Right ventricle myocardium inferior (tissue), 1 donor: ENCODE measurements around the gene SCGN. TPM values are rescaled to one million over a fixed set of nuclear protein-coding genes. Genes with fewer than 3 reads are reported as not detected.

Source experiments
- ATAC-seq: fragments of 200-7000 bp; cut with Tn5 transposase; one replicate; pipeline ENCODE4 v1.9.1; 2020; ENCODE audit warnings: mild to moderate bottlenecking, moderate library complexity
- DNase-seq: peaks from one replicate; pipeline ENCODE4 v3.0.0; 2021; ENCODE audit errors: missing footprints
- intact Hi-C: fragments of 100-400 bp; cut with DNase I; formaldehyde crosslinking; loops from one replicate; pipeline ENCODE4 v1.11.0; 2022
- total RNA-seq: library from RNA; stranded (reverse); fragmentation: NEBNext Ultra II Directional; extraction: Animal tissue kit (Norgen Biotek cat#: 25700); gene quantifications from one replicate; pipeline ENCODE4 v1.2.1, GENCODE V29; 2021
- donor health status: DM: no; HTN: yes; CAD: no; lungs with severe emphysema.

Gene SCGN
- total RNA-seq, 1 donor from 2014 or later = 1.2 TPM

DNA sequence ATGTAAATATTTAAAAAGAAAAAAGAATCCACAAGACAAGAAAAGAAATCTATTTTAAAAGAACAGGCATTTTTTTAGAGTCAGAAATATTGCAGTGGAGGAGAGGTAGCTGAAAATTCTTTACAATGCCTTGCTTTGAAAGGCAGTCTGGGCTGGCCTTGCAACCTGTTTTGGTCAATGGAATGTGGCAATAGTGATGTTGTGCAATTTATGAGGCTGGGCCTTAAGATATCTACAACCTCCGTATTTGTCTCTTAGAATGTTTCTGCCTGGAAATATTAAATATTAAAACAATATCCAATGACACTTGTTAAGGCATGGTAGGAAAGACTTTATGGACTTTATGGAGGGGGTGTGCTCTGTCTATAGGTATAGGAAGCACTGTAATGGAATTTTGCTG is 14.8 kb upstream of the SCGN start:
- intact Hi-C loops = no loop called here
- ATAC-seq (no peak), DNase-seq (no peak)

DNA sequence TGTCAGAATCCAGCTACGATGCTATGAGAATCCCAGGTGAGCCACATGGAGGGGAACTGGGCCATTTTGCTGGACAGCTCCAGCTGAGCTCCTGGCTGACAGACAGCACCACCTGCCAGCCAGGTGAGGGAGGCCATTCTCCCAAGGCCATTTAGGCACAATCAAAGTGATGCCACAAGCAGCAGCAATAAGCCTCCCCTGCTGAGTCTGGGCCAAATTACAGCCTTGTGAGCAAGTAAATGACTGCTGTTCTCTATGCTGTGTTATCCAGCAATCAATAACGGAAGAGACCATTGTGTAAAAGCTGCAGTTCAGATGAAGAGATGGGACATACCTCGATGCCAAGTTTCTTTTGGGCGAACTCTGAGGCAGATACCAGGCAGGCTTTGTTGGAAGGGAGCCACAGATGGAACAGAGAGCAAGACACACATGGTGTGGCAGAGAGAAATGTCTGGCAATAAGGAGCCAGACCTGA is 14.0 kb upstream of the SCGN start:
- no peak for ATAC-seq
- no peak for DNase-seq
- intact Hi-C loops = no loop called here

DNA sequence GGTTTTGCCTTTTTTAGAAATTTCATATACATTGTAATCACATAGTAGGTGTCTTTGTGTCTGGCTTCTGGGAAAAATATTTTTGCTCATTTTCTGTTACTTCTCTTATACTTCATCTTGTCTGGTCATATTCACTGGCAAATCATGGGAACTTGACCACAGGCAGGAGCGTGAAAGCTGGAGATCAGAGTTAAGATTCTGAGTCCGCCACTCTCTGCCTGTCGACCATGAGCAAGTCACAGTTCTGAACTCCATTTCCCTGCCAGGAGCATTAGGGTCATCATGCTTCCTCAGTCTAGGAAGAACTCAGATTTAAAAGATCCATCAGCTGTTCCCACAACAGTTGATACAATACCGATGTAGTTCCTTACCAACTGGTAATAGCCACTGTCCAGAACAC is 12.4 kb upstream of the SCGN start:
- DNase-seq (no peak), ATAC-seq (no peak)
- intact Hi-C loops = no loop called here

DNA sequence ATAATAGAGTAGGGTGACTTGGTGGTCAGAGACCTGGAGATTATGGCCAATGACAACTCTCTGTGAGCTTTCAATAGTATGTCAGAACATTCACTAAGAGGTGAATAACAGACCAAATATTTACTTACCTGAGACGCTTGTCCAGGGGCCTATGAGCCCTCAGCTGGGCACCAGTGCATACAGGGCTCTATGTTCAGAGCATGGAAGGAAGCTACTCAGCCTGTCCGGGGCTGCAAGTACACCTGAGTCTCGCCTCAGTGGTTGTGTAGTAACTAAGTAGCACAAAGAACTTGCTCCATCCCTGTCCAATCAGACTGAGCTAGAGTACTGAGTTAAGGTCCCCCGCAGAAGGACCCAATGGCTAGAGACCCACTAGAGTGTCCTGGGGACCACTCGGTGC is 11.6 kb upstream of the SCGN start:
- DNase-seq (no peak), ATAC-seq (no peak)
- intact Hi-C loops = no loop called here

DNA sequence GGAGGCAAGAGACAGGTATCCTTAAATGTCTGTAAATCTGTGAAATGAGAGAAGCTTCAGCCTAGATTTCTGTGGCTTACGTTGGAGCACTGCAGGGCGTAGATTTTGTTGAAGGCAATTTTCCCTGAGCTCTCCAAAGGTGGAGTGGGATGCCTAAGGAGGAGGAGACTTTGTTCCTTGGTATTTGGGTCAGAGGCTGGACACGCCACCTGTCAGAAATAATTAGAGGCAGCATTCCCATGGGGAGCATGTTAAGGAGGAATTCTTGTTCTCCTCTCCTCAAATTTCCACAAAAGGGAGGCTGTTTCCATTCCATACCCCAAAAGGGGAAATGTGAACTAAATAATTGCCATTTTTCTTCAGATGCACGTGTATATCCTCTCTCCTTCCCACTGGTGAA is 11.1 kb upstream of the SCGN start:
- intact Hi-C loops = no loop called here
- DNase-seq (no peak), ATAC-seq (no peak)

DNA sequence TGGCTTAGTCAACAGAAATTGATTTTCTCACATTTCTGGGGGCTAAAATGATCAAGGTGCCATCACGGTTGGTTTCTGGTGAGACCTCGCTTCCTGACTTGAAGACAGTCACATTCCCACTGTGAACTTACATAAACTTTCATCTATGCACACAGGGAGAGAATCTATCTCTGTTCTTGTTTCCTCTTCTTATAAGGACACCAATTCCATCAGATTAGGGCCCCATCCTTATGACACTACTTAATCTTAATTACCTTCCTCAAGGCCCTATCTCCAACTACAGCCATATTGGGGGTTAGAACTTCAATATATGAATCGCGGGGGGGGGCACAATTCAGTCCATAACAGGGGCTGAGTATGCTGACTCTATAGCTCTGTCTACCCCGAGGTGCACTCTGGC is 10.6 kb upstream of the SCGN start:
- no peak for ATAC-seq

DNA sequence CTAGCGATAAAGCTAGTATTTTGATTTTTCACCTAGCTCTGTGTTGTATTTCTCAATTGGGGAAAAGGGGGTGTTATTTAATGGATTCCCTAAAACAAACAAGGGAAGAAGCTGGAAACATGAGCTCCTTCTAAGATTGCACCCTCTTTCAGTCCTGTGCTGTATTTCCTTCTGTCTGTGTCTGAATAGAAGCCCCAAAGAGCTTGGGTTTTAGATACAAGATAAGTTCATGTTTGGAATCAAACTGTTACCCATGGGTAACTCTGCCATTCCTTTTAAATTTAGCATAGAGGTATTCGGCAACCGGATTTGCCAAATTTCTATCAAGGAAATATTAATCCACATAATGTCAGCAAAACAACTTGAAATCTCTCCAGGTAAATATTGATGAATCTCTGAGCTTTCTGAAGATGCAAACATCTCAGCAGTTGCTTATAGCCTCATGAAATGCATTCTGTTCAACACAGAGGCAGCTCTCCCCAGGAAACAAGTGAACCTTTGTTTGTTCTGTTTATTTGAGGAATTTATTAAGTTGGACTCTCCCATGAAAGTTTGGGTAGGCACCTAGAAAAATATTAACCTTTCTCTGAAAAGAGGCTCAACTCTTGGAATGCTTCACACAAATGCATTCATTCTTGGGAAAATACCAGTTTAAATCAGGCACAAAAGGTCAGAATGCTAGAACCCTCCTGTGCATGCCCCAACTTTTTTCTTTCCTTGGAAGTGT is 9.9 kb upstream of the SCGN start:
- DNase-seq (no peak), ATAC-seq (no peak)
- intact Hi-C loops = no loop called here

More for the DNA sequence above, 10.6 kb upstream of the SCGN start:
- no peak for DNase-seq
- intact Hi-C loops = no loop called here

DNA sequence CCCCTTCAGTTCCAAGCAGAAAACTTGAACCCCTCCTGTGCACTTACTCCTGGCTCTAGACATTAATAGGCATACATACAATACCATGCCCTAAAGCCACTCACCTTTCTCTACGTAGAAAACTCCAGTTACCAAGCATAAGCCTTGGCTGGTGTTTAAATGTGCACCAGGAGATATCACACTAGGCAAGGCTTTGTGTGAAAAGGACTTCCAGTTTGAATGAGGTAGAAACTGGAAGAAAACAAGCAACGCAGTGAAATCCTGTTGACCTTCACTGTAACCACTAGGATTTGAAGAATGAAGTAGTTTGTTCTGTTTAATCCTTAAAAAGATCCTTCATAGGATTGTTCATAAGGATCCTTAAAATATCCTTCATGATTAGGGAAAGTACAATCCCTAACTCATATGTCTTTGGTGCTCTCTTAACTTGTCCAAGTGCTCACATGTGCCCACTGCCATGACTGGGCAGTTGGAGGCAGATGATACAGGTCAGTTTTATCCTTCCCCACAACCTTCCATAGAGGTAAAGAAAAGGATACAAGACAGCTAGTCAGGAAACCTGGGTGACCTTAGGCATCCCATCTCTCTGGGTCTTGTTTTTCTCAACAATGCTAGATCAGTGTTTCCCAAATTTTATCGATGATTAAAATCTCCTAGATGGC is 9.2 kb upstream of the SCGN start:
- intact Hi-C loops = no loop called here
- no peak for DNase-seq
- ATAC-seq = no peak

DNA sequence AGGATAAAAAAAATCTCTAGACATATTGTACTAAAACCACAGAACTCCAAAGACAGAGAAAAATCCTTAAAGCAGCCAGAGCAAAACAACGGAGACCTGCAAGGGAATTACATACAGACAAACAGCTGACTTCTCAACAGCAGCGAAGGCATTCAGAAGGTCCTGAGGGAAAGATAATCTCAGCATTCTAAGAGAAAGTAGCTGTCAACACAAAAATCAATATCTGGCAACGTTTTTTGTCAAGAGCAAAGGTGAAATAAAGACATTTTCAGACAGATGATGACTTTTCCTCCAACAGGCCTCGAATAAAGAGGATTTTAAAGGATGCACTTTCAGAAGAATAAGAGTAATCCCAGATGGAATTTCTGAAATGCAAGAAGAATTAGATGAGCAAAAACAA is 6.1 kb upstream of the SCGN start:
- DNase-seq (no peak), ATAC-seq (no peak)
- intact Hi-C loops = no loop called here

DNA sequence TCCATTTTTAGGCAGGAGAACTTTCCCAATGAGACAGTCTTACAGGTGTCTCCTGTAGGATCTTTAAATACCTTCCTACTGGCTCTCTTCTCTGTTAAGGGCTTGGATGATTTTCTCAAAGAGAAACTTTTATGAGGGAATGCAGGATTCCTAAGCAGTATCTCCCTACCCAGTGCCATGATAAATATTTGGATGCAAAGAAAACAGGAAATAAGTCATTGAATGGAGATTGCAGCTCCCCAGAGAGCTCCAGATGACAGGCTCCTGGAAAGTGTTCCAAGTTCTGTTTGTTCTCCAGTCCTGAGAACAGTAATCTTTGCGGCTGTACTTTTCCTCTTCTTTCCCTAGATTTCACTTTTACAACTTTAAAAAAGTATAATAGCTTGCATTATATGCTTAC is 2.4 kb upstream of the SCGN start:
- ATAC-seq (no peak), DNase-seq (no peak)
- intact Hi-C loops = no loop called here

DNA sequence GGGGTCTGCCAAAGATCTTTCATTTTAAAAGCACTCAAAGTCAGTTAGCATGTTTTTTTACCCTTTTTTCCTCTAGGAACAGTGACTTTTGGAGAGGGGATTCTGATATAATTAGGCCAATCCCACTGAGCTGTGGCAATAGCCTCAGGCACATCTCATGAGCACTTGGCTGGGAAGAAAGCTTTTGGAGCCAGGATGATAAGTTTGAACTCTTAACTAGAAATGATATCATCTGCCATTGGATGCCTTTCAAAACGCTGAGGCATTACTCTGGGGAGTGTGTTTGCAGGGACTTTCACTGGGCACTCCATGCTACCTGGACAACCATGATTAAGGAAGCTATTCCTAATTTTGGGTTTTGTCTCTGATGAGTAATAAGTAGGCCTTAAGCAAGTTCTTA is 3.7 kb downstream of the SCGN start:
- ATAC-seq (no peak), DNase-seq (no peak)
- intact Hi-C loops = no loop called here

DNA sequence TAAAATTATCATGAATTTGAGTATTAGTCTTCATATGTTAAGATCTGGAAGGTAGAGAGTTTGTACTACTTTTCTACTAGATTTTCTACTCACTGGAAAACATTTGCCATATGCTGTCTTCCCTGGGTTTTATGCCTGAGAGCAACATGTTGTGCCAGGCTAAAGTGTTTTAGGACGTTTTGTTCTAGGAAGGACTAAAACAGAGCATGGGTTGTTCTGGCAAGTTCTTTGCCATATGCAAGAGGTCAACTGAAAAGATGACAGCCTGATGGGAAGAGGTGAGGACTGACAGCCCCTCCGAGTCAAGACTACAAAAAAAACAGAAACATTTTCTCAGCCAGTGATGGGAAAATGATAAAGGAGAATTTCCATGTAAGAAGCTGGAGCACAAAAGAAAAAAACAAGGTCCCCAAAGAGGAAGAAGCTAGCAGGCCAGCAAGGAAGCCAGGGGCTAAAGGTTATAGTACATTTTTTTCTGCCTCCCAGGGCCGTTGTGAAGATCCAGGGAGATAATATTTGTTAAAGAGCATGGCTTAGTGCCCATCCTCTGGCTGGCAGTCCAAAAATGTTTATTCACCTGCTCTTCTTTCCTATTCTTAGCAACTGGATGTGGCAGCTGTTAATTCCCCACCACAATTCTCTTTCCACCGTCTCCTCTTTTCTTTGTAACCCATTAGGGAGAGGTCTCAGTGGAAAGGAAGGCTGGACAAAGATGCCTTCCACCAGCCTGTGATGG is 7.8 kb downstream of the SCGN start:
- DNase-seq (no peak), ATAC-seq (no peak)
- intact Hi-C loops = no loop called here

DNA sequence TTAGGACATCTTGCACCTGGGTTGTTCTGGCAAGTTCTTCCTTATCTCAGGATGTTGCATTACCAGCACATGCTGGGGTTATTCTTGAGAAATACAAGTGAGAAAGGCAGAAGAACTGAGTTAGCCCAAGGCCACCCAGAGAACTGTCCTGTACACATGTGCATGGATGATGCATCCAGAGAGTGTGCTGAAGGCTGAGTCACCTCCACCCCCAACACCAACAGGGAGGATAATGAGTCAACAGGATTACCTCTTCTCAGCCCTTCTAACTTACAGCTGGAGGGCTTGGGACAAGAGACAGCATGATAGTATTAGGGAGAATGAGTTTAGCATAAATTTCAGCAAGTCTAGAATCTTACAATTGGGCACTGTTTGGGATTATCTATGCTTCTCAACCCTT is 8.5 kb downstream of the SCGN start:
- ATAC-seq = no peak
- DNase-seq = no peak
- intact Hi-C loops = no loop called here

DNA sequence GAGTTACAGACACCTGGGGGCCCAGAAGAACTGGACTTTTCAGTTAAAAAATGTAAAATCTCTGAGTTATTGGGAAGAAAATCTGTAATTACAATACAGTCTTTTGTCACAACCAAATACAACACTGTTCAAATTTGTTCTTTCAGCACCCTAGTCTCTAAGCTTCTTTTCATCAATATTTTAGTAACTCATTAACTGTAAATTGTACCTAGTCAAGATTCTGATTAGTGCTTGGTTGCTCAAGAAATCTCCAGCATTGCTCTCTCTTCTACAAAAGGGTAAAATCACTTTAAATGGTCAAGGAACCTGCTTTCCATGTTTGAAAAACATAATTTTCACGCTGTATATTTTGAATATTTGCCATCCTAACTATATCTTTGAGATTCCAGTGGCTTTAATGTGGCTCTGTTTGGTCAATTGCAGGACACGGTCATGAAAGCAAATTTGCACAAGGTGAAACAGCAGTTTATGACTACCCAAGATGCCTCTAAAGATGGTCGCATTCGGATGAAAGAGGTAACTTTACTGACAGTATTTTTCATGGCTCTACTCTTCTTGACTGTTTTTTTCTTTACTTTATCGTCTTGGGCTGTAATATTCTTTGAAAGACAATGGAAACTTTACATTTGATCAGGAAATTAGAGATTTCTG is 9.2 kb downstream of the SCGN start:
- no peak for DNase-seq
- no peak for ATAC-seq
- intact Hi-C loops = no loop called here

DNA sequence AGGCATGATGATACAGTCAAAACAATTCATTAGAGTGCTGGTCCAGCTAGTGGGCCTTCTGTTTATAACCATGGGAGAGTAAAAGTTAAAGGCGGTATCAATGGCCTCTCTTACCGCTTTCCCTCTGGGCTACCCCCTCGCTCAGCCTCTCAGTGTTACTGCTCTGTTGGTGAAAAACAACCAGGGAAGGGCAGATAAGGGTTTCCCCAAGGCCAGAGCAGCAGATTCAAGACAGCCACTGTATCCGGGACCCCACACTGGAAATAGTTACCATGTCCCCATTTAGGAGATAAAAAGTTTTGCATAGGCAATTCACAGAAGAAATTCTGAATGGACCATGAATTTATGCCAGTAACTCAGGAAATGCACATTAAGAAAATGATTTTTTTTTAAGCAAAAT is 13.4 kb downstream of the SCGN start:
- intact Hi-C loops = no loop called here
- no peak for DNase-seq
- no peak for ATAC-seq

DNA sequence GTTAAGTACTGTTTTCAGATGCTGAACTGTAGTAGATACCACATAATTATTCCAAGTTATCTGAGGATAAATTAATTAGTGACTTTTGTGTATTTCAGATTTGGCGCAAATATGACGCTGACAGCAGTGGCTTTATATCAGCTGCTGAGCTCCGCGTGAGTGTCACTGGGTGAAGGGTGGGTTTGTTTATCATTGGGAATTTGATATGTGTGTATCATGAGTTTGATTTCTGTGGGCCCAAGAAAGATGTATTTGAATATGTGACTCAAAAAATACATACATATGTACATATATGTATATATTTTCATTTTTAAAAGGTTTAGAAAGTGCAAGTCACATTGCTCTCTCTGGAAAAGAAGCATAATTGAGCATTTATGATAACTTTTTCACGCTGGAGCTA is 17.4 kb downstream of the SCGN start:
- ATAC-seq = no peak
- no peak for DNase-seq
- intact Hi-C loops = no loop called here

DNA sequence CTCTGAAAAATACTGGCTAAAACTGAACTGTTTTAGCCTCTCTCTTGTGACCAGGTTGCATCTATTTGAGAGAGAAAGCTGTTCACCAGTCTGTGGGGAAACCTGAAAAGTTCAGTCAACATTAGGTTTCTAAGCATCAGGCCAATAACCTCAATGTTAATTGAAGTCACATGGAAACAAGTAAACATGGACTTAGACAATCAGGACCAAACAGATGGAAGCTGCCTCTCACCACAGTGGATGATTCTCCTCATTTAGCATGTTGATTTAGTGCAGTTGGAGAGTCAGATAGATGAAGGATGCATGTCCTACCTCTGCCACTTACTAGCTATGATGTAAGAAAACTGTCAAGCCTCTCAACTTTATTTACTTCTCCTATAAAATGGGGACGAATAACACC is 18.2 kb downstream of the SCGN start:
- ATAC-seq (no peak), DNase-seq (no peak)
- intact Hi-C loops = no loop called here

DNA sequence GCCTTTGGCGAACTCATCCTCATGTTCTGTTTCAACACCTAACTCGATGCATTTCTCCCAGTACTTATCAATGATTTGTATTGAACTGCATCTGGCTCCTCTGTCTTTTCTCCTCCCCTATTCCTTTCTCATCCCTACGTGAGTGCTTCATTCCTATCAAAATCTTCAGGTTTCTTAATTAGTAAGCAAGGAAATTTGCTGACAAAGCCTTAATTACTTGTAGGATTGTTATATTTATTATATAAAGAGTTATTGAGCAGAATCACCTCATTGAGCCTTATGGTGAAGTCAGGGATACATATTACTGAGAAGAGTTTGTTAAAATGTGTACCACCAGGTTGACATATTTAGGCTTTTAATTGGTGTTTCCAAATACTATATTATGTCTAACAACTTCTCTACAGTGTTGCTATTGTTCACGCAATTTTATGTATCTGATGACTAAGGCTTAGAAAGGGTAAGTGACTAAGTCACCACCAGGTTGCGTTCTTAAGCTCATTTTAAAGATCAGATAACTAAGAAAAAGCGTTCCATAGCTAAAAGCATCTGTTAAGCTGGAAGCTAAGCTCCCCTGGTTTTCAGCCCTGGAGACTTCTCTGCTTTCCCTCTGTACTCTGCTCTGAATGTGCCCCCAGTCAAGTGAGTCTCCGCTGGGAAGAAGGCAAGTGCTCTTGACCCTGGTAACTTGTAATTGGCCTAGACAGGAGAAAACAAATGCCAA is 18.9 kb downstream of the SCGN start:
- DNase-seq = no peak
- ATAC-seq = no peak
- intact Hi-C loops = no loop called here

DNA sequence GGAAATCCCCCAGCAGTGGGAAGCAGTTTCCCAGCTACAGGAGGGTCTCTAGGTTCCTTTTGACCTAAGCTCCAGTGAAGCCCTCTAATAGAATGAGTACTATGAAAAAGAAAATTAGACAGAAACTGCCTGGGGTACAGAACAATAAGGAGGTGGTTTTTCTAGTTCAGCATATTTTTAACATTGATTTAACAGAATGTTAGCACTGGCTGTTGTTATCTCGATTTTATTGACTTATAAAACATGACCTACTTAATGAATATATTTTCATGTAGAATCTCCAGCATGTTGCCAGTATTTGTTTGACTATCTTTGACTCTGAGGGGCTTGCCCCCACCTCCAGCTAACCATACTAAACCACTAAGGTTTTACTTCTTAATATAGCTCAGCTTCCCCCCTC is 19.6 kb downstream of the SCGN start:
- ATAC-seq = no peak
- DNase-seq = no peak
- intact Hi-C loops = no loop called here
